Large intestine (tissue), 3 donors: ENCODE results near the gene NECAB3. TPM values are rescaled to one million over a fixed set of nuclear protein-coding genes. Genes with fewer than 3 reads are reported as not detected.

Source experiments
- DNase-seq, 2 donors: peaks; one replicate each; pipeline versions ENCODE4 v3.0.0 to v3.0.0-alpha.2; 2013
- H3K27ac ChIP-seq: one replicate; pipeline ENCODE4 v1.5.1; 2013; ENCODE audit warnings: low read length
- H3K27me3 ChIP-seq: 2 replicates; pipeline ENCODE4 v1.6.1; 2013; ENCODE audit warnings: low read length; ENCODE audit not compliant: control insufficient read depth, insufficient read depth
- H3K36me3 ChIP-seq: 2 replicates; pipeline ENCODE4 v1.6.1; 2013; ENCODE audit warnings: low read length; ENCODE audit not compliant: control insufficient read depth, insufficient read depth
- H3K4me1 ChIP-seq: one replicate; pipeline ENCODE4 v1.6.1; 2013; ENCODE audit warnings: low read length; ENCODE audit not compliant: control insufficient read depth, insufficient read depth
- H3K4me3 ChIP-seq: one replicate; pipeline ENCODE4 v1.5.1; 2013; ENCODE audit warnings: low read length
- H3K9me3 ChIP-seq: one replicate; pipeline ENCODE4 v1.6.1; 2013; ENCODE audit warnings: mild to moderate bottlenecking, low read depth, low read length, moderate library complexity; ENCODE audit not compliant: control insufficient read depth
- WGBS: methylation state at CpG from one replicate; pipeline ENCODE4 v1.1.5; 2013; ENCODE audit warnings: low lambda C conversion rate; ENCODE audit not compliant: insufficient coverage; 5-methylcytosine and 5-hydroxymethylcytosine counted together
- polyA plus RNA-seq: library from polyadenylated mRNA; unstranded; fragments of 120-200 nt; gene quantifications from one replicate; pipeline ENCODE4 v1.2.1, GENCODE V29; 2013

The NECAB3 gene
- polyA plus RNA-seq, 1 donor, result 27.8 TPM

- Histone ChIP-seq H3K9me3 (peaks cover 3% of the 10 kb centered on the region), H3K4me1 (peaks cover 30% of the 10 kb centered on the region), H3K36me3 (peaks cover 24% of the 10 kb centered on the region), H3K27ac (no peak overlapping the region), H3K27me3 (no peaks in the 10 kb centered on the region), H3K4me3 (no peak overlapping the region)
- no peak for DNase-seq
- no CpG with 5 or more reads among the region's 13 CpGs for WGBS
These were observed 4.2 kb downstream of the NECAB3 start for GRCh38 chr20:33669873-33670640.

DNA sequence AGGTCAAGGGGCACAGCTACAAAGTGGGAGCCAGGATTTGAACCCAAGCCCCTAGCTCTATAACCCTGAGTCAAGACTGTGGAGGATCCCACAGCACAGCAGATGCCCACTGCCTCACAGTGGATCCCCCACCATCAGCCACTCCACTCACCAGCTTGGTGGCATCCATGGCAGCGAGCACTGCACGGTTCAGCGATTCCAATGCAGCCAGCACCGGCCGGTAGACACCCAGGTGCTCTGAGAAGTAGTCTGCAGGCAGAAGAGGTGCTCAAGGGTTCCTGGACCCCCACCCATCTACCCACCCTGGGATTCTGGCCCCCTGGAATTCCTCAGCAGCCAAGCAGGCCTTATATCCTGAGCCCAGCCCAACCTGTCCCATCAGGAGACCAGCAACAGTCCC lies 5.0 kb downstream of the NECAB3 start:
- H3K4me1 ChIP-seq, result peaks cover 29% of the 10 kb centered on the region
- peaks cover 3% of the 10 kb centered on the region for H3K9me3 ChIP-seq
- WGBS, result no CpG with 5 or more reads among the region's 5 CpGs
- no peak for DNase-seq
- no peak overlapping the region for H3K27ac ChIP-seq
- no peaks in the 10 kb centered on the region for H3K27me3 ChIP-seq
- H3K4me3 ChIP-seq, result no peak overlapping the region
- H3K36me3 ChIP-seq, result peaks cover 24% of the 10 kb centered on the region

- H3K36me3 ChIP-seq, result peaks cover 24% of the 10 kb centered on the region
- peaks cover 3% of the 10 kb centered on the region for H3K9me3 ChIP-seq
- no peaks in the 10 kb centered on the region for H3K27me3 ChIP-seq
- no peak overlapping the region for H3K27ac ChIP-seq
- H3K4me3 ChIP-seq, result no peak overlapping the region
- no peak for DNase-seq
- peaks cover 32% of the 10 kb centered on the region for H3K4me1 ChIP-seq
- WGBS, result 80% methylated on average over 1 of the region's 13 CpGs
These were observed 5.6 kb downstream of the NECAB3 start for GRCh38 chr20:33668466-33669155.

DNA sequence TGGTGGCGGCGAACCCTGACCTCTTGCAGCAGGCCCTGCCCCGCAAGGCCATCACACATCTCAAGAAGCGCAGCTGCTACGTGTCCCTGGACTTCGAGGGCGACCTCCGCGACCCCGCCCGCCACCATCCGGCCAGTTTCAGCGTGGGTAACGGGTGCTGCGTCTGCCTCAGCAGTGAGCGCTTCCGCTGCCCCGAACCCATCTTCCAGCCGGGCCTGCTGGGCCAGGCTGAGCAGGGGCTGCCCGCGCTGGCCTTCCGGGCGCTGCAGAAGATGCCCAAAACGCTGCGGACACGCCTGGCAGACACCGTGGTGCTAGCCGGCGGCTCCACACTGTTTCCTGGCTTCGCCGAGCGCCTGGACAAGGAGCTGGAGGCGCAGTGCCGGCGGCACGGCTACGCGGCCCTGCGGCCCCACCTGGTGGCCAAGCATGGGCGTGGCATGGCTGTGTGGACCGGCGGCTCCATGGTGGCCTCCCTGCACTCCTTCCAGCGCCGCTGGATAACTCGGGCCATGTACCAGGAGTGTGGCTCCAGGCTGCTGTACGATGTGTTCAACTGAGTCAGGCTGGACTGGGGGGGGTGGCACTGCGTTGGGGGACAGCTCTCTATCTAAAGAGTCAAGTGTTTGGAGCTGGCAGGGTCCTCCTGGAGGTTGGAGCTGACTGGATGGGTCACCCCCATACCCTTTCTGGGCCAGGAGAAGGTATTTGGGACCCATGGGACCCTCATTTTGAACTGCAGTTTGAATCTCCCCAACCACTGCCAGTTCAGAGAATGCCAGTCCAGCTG lies 6.4 kb downstream of the NECAB3 start:
- Histone ChIP-seq H3K27me3 (no peaks in the 10 kb centered on the region), H3K4me1 (peaks cover 27% of the 10 kb centered on the region), H3K27ac (peak overlapping the region; percentile 83), H3K9me3 (peaks cover 3% of the 10 kb centered on the region), H3K4me3 (peak overlapping the region; percentile 49), H3K36me3 (peaks cover 24% of the 10 kb centered on the region)
- WGBS, result no CpG with 5 or more reads among the region's 47 CpGs
- peak; percentile 62 to 80 for DNase-seq

GRCh38 chr20:33667245-33667675 lies 7.0 kb downstream of the NECAB3 start:
- peak overlapping the region; percentile 49 for H3K4me3 ChIP-seq
- WGBS, result no CpG with 5 or more reads among the region's 55 CpGs
- H3K9me3 ChIP-seq, result peaks cover 3% of the 10 kb centered on the region
- peaks cover 27% of the 10 kb centered on the region for H3K4me1 ChIP-seq
- DNase-seq, result peak in 1 of 2 donors; percentile 67
- H3K27me3 ChIP-seq, result no peaks in the 10 kb centered on the region
- peak overlapping the region; percentile 83 for H3K27ac ChIP-seq
- H3K36me3 ChIP-seq, result peaks cover 24% of the 10 kb centered on the region

GRCh38 chr20:33666293-33667244 lies 7.7 kb downstream of the NECAB3 start, which contains the start of gene ACTL10:
ACTL10 (plus strand) TSS chr20:33666943; CDS start chr20:33667498, 555 bp downstream.
- peak within 1 kb of the TSS; percentile 83 for H3K27ac ChIP-seq
- peaks cover 27% of the 10 kb centered on the region for H3K4me1 ChIP-seq
- H3K27me3 ChIP-seq, result no peaks in the 10 kb centered on the region
- peak within 1 kb of the TSS; percentile 49 for H3K4me3 ChIP-seq
- peaks cover 20% of the 10 kb centered on the region for H3K36me3 ChIP-seq
- DNase-seq, result peak; percentile 96 to 98
- no CpG with 5 or more reads among the region's 50 CpGs for WGBS
- H3K9me3 ChIP-seq, result peaks cover 3% of the 10 kb centered on the region

DNA sequence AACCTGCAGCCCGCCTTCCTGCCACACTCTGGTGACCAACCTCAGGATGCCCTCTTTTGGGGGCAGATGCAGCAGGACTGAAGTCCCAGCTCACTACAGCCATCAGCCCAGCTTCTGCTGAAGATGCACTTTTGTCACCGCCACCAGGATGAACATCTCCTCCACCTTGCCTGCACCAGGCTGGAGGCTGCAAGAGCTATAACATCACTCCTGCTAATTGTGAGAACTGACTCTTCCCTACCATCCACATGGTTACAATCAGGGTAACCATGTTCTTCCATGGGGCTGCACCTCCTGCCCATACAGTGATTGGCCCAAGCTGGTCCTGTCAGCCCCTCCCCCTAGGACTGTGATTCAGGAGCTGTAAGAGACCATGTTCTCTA lies 9.5 kb downstream of the NECAB3 start:
- no peak overlapping the region for H3K27ac ChIP-seq
- peaks cover 21% of the 10 kb centered on the region for H3K36me3 ChIP-seq
- H3K27me3 ChIP-seq, result no peaks in the 10 kb centered on the region
- no peak overlapping the region for H3K4me3 ChIP-seq
- peaks cover 4% of the 10 kb centered on the region for H3K9me3 ChIP-seq
- H3K4me1 ChIP-seq, result peaks cover 27% of the 10 kb centered on the region
- no CpG with 5 or more reads among the region's 2 CpGs for WGBS
- no peak for DNase-seq

GRCh38 chr20:33664085-33664761 lies 10.0 kb downstream of the NECAB3 start:
- Histone ChIP-seq H3K4me3 (peak overlapping the region; percentile 90), H3K27ac (peak overlapping the region; percentile 84), H3K27me3 (no peaks in the 10 kb centered on the region), H3K9me3 (peaks cover 6% of the 10 kb centered on the region), H3K36me3 (peaks cover 21% of the 10 kb centered on the region), H3K4me1 (peaks cover 27% of the 10 kb centered on the region)
- no CpG with 5 or more reads among the region's 9 CpGs for WGBS
- DNase-seq, result no peak
